CD4-positive, alpha-beta T cell (primary cell): ENCODE data around the gene PTRH1. TPM values are rescaled to one million over a fixed set of nuclear protein-coding genes. Genes with fewer than 3 reads are reported as not detected.

Experiments used
- ATAC-seq: fragments of 200-7000 bp; cut with Tn5 transposase; one replicate; pipeline ENCODE4 v1.10.0; 2022; ENCODE audit warnings: mild to moderate bottlenecking; ENCODE audit not compliant: poor library complexity
- CTCF ChIA-PET: fragments of 350-600 bp; sonication (Branson Sonifier 250); formaldehyde crosslinking; loops from one replicate; lab custom pipeline; 2021; ENCODE audit warnings: antibody characterized with exemption, inconsistent platforms; lab: Charles Lee
- POLR2A ChIA-PET: fragments of 350-600 bp; sonication (Branson Sonifier 250); formaldehyde crosslinking; loops from one replicate; lab custom pipeline; 2021; ENCODE audit warnings: antibody characterized with exemption, inconsistent platforms; lab: Charles Lee
- DNase-seq, 14 experiments: peaks; one replicate each; pipeline ENCODE4 v3.0.0-alpha.2; 2013 to 2020; ENCODE audit warnings: mixed read lengths in 2 of 14
- H3K27ac ChIP-seq, 2 donors: one replicate each; pipeline versions ENCODE4 v1.5.1 to v1.7.0; 2013; ENCODE audit warnings: low read length in 2 of 2, low read depth in 1 of 2, mild to moderate bottlenecking in 1 of 2
- H3K27me3 ChIP-seq, 2 experiments: 1 replicate in 1 of 2; 2 replicates in 1 of 2; pipeline versions ENCODE4 v1.6.1 to v1.7.0; 2013; ENCODE audit warnings: low read length in 2 of 2, control low read depth in 1 of 2, mild to moderate bottlenecking in 1 of 2, moderate library complexity in 1 of 2; ENCODE audit not compliant: insufficient read depth in 2 of 2, control insufficient read depth in 1 of 2
- H3K36me3 ChIP-seq: one replicate; pipeline ENCODE4 v1.6.1; 2013; ENCODE audit warnings: low read length, control low read depth; ENCODE audit not compliant: insufficient read depth
- H3K4me1 ChIP-seq: one replicate; pipeline ENCODE4 v1.6.1; 2013; ENCODE audit warnings: low read length, control low read depth; ENCODE audit not compliant: insufficient read depth
- H3K4me3 ChIP-seq: one replicate; pipeline ENCODE4 v1.5.1; 2013; ENCODE audit warnings: mild to moderate bottlenecking, low read length, moderate library complexity
- H3K9me3 ChIP-seq, 2 experiments: 1 replicate in 1 of 2; 2 replicates in 1 of 2; pipeline versions ENCODE4 v1.6.1 to v1.7.0; 2013; ENCODE audit warnings: low read length in 2 of 2, mild to moderate bottlenecking in 2 of 2, control low read depth in 1 of 2, moderate library complexity in 1 of 2; ENCODE audit not compliant: control insufficient read depth in 1 of 2, insufficient read depth in 1 of 2
- H3K27ac Mint-ChIP-seq: one replicate; pipeline ENCODE4 v1.8.0; 2020; ENCODE audit warnings: mixed read lengths
- H3K27me3 Mint-ChIP-seq: one replicate; pipeline ENCODE4 v1.8.0; 2021; ENCODE audit warnings: mixed read lengths
- H3K36me3 Mint-ChIP-seq: one replicate; pipeline ENCODE4 v1.8.0; 2021; ENCODE audit warnings: low read depth, mixed read lengths
- H3K4me1 Mint-ChIP-seq: one replicate; pipeline ENCODE4 v1.8.0; 2021; ENCODE audit warnings: low read depth, mixed read lengths
- H3K4me3 Mint-ChIP-seq: one replicate; pipeline ENCODE4 v1.8.0; 2020; ENCODE audit warnings: mild to moderate bottlenecking, mixed read lengths
- H3K9me3 Mint-ChIP-seq: one replicate; pipeline ENCODE4 v1.8.0; 2020; ENCODE audit warnings: mixed read lengths
- CTCF ChIP-seq: fragments of 200-600 bp; IDR thresholded peaks from one replicate; pipeline ENCODE4 v1.8.0; 2022; ENCODE audit warnings: antibody characterized with exemption, mild to moderate bottlenecking
- intact Hi-C, 2 experiments: fragments of 100-400 bp; cut with DNase I in 1 of 2; cut with micrococcal nuclease in 1 of 2; formaldehyde crosslinking; loops; one replicate each; pipeline versions ENCODE4 v1.15.1 to v1.9.0; 2023 to 2025; cut with DNase I, micrococcal nuclease
- total RNA-seq, 174 experiments: library from RNA in 2 of 174; stranded (reverse) in 2 of 174; gene quantifications; one replicate each; pipeline ENCODE4 v1.2.3 and lab custom pipeline; 2021 to 2026

PTRH1 gene
- total RNA-seq, 2 experiments from 2014 or later, result 4.5 to 5.9 TPM

GRCh38 chr9:127676638-127677037 lies 38.8 kb downstream of the PTRH1 start:
- peaks cover 4% of the 10 kb centered on the region for H3K36me3 ChIP-seq
- ChIA-PET CTCF (no interaction called here), POLR2A (no interaction called here)
- ATAC-seq (no peak), DNase-seq (no peak)
- no peaks in the 10 kb centered on the region for H3K27me3 ChIP-seq
- H3K4me1 ChIP-seq, result no peaks in the 10 kb centered on the region
- H3K4me1 Mint-ChIP-seq, result no peaks in the 10 kb centered on the region
- no peak overlapping the region for H3K4me3 Mint-ChIP-seq
- H3K9me3 Mint-ChIP-seq, result no peaks in the 10 kb centered on the region
- no peaks in the 10 kb centered on the region for H3K36me3 Mint-ChIP-seq
- no peak for TF ChIP-seq CTCF
- no peaks in the 10 kb centered on the region for H3K9me3 ChIP-seq
- H3K27ac Mint-ChIP-seq, result no peak overlapping the region
- intact Hi-C loops, result no loop called here
- no peak overlapping the region for H3K4me3 ChIP-seq
- H3K27ac ChIP-seq, result no peak overlapping the region
- no peaks in the 10 kb centered on the region for H3K27me3 Mint-ChIP-seq

- Histone ChIP-seq H3K36me3 (peaks cover 3% of the 10 kb centered on the region), H3K4me1 (no peaks in the 10 kb centered on the region), H3K9me3 (no peaks in the 10 kb centered on the region), H3K4me3 (no peak overlapping the region), H3K27ac (no peak overlapping the region), H3K27me3 (no peaks in the 10 kb centered on the region)
- H3K27ac Mint-ChIP-seq, result no peak overlapping the region
- H3K27me3 Mint-ChIP-seq, result no peaks in the 10 kb centered on the region
- DNase-seq (no peak), ATAC-seq (no peak)
- ChIA-PET CTCF (no interaction called here), POLR2A (no interaction called here)
- intact Hi-C loops, result no loop called here
- TF ChIP-seq CTCF, result no peak
- no peaks in the 10 kb centered on the region for H3K9me3 Mint-ChIP-seq
- no peaks in the 10 kb centered on the region for H3K36me3 Mint-ChIP-seq
- no peaks in the 10 kb centered on the region for H3K4me1 Mint-ChIP-seq
- no peak overlapping the region for H3K4me3 Mint-ChIP-seq
Measured at GRCh38 chr9:127673234-127673633, 42.2 kb downstream of the PTRH1 start.

- Mint-ChIP-seq H3K4me3 (no peak overlapping the region), H3K27me3 (no peaks in the 10 kb centered on the region), H3K4me1 (no peaks in the 10 kb centered on the region), H3K9me3 (no peaks in the 10 kb centered on the region), H3K27ac (no peak overlapping the region), H3K36me3 (no peaks in the 10 kb centered on the region)
- Histone ChIP-seq H3K9me3 (no peaks in the 10 kb centered on the region), H3K27me3 (no peaks in the 10 kb centered on the region), H3K36me3 (peaks cover 3% of the 10 kb centered on the region), H3K4me3 (no peak overlapping the region), H3K27ac (no peak overlapping the region), H3K4me1 (no peaks in the 10 kb centered on the region)
- CTCF ChIA-PET, result no interaction called here
- ATAC-seq (no peak), DNase-seq (no peak)
- POLR2A ChIA-PET, result no interaction called here
- intact Hi-C loops, result no loop called here
- no peak for TF ChIP-seq CTCF
Measured at GRCh38 chr9:127667906-127668305, 47.6 kb downstream of the PTRH1 start.
